H1 (cell line): ENCODE data around the gene PLXDC2.

ENCODE experiments used
- CTCF ChIP-seq, 3 experiments: IDR thresholded peaks; 1 replicate in 2 of 3; 2 replicates in 1 of 3; pipeline versions ENCODE4 v1.5.1 to v1.6.1; 2011; ENCODE audit warnings: low read length in 3 of 3, mild to moderate bottlenecking in 3 of 3, inconsistent platforms in 2 of 3, low read depth in 1 of 3, moderate library complexity in 1 of 3; ENCODE audit not compliant: insufficient read depth in 1 of 3; ENCODE audit errors: control extremely low read depth in 1 of 3
- EZH2 ChIP-seq: fragments of 200-600 bp; sonication (generic); IDR thresholded peaks from 2 replicates; pipeline ENCODE4 v1.7.1; 2012; ENCODE audit warnings: low read depth, mild to moderate bottlenecking, moderate library complexity, low read length, inconsistent platforms; ENCODE audit not compliant: severe bottlenecking
- FOSL1 ChIP-seq: IDR thresholded peaks from 2 replicates; pipeline ENCODE4 v1.6.1; 2011; ENCODE audit warnings: mild to moderate bottlenecking, low read depth, low read length, moderate library complexity; ENCODE audit not compliant: insufficient read depth
- MAX ChIP-seq: IDR thresholded peaks from 2 replicates; pipeline ENCODE4 v1.6.1; 2012; ENCODE audit warnings: inconsistent platforms
- POLR2A ChIP-seq, 2 experiments: IDR thresholded peaks; 1 replicate in 1 of 2; 2 replicates in 1 of 2; pipeline ENCODE4 v1.6.1; 2011; ENCODE audit warnings: low read depth in 2 of 2, low read length in 2 of 2, mild to moderate bottlenecking in 2 of 2; ENCODE audit errors: control extremely low read depth in 1 of 2
- RBBP5 ChIP-seq: IDR thresholded peaks from 2 replicates; pipeline ENCODE4 v1.7.1; 2012; ENCODE audit warnings: low read depth, mild to moderate bottlenecking, inconsistent platforms, low read length, moderate library complexity, borderline replicate concordance
- SP1 ChIP-seq: IDR thresholded peaks from 2 replicates; pipeline ENCODE4 v1.6.1; 2011; ENCODE audit warnings: low read depth, low read length
- SUZ12 ChIP-seq: fragments of 200-600 bp; sonication (generic); IDR thresholded peaks from 2 replicates; pipeline ENCODE4 v1.6.1; 2012; ENCODE audit warnings: mild to moderate bottlenecking, inconsistent platforms, low read length, moderate library complexity, mixed read lengths
- TBP ChIP-seq: IDR thresholded peaks from 2 replicates; pipeline ENCODE4 v1.6.1; 2011; ENCODE audit warnings: low read depth, low read length, improper control_type of control experiment

- TF ChIP-seq CTCF (IDR thresholded peaks at IDR 0.05; ENCODE audit: control extremely low read depth in 1 of 3, insufficient read depth in 1 of 3, low read depth in 1 of 3, low read length in 3 of 3) = no peak
- no peak for TF ChIP-seq RBBP5
- TF ChIP-seq FOSL1 = no peak
- no peak for TF ChIP-seq MAX
- TF ChIP-seq POLR2A (IDR thresholded peaks at IDR 0.05; ENCODE audit: control extremely low read depth in 1 of 2, low read depth in 2 of 2, low read length in 2 of 2) = no peak
- no peak for TF ChIP-seq EZH2
- no peak for TF ChIP-seq SUZ12
- no peak for TF ChIP-seq TBP
- TF ChIP-seq SP1 = no peak
Observed at GRCh38 chr10:19930936-19931893, 115.0 kb downstream of the PLXDC2 start.
